Body of pancreas (tissue), 4 donors: ENCODE measurements around the gene TTLL11.
"Not testable (repeated sequence)": the region's sequence is repeated elsewhere in the genome, so short reads cannot be mapped to it uniquely, and the experiment has no call there.

Experiments used
- CTCF ChIP-seq, 7 experiments: fragments of 450-650 bp in 4 of 7; fragments of 200-600 bp in 3 of 7; sonication (generic) in 3 of 7; IDR thresholded peaks; one replicate each; pipeline ENCODE4 v1.5.1; 2016 to 2019; ENCODE audit warnings: antibody characterized with exemption in 7 of 7
- POLR2A ChIP-seq, 3 donors: fragments of 450-650 bp; IDR thresholded peaks; one replicate each; pipeline ENCODE4 v1.6.1; 2016; ENCODE audit warnings: antibody characterized with exemption in 3 of 3, mild to moderate bottlenecking in 2 of 3

DNA sequence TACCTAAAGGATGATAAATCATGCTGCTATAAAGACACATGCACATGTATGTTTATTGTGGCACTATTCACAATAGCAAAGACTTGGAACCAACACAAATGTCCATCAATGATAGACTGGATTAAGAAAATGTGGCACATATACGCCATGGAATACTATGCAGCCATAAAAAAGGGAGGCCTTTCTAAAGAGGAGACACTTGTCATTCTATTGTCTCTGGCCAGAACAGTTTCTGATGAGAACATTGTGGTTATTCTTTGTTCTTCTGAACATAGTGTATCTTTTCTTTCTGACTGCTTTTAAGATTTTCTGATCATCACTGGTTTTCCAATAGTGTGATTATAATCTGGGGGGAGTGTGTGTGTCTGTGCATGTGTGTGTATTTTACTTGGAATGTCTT, 112.4 kb downstream of the TTLL11 start:
- TF ChIP-seq CTCF, POLR2A (IDR thresholded peaks at IDR 0.05): not testable (repeated sequence)
